Measurements from ENCODE around the gene ACSL5. TPM values are rescaled to one million over a fixed set of nuclear protein-coding genes. Genes with fewer than 3 reads are reported as not detected.
"Not testable (repeated sequence)": the region's sequence is repeated elsewhere in the genome, so short reads cannot be mapped to it uniquely, and the experiment has no call there.

The ACSL5 gene
- total RNA-seq, 4 donors from 2014 or later: 6.8 to 17.0 (median 10.0) TPM

- H3K27ac ChIP-seq: peak overlapping the region; percentile 41 to 87 (median 69)
- H3K4me1 ChIP-seq: peaks cover 10 to 17% of the 10 kb centered on the region in 2 donors
- H3K9me3 ChIP-seq: no peaks in the 10 kb centered on the region
- 63 to 71% methylated on average over 6 to 8 of the region's 8 CpGs for WGBS, 2 donors
- no peaks in the 10 kb centered on the region for H3K27me3 ChIP-seq
- no peak for TF ChIP-seq POLR2A (IDR thresholded peaks at IDR 0.05)
- TF ChIP-seq CTCF (IDR thresholded peaks at IDR 0.05): no peak
- peak overlapping the region in 1 of 3 donors; percentile 10 for H3K4me3 ChIP-seq (replicated peaks in 1 of 3)
- DNase-seq: peak in 1 of 2 donors; percentile 9
- intact Hi-C loops (cut with DNase I): no loop called here
- H3K36me3 ChIP-seq: no peaks in the 10 kb centered on the region
Observed at GRCh38 chr10:112374724-112375541, 1.0 kb downstream of the ACSL5 start.

- Histone ChIP-seq H3K4me3 (replicated peaks in 1 of 3) (peak overlapping the region in 1 of 3 donors; percentile 10), H3K4me1 (peaks cover 10 to 17% of the 10 kb centered on the region in 2 donors), H3K9me3 (no peaks in the 10 kb centered on the region), H3K27me3 (no peaks in the 10 kb centered on the region), H3K27ac (peak overlapping the region; percentile 41 to 87 (median 69)), H3K36me3 (no peaks in the 10 kb centered on the region)
- DNase-seq: peak; percentile 48 to 63
- WGBS, 2 donors: 35 to 51% methylated on average over 16 of the region's 16 CpGs
- no peak for TF ChIP-seq POLR2A (IDR thresholded peaks at IDR 0.05)
- no peak for TF ChIP-seq CTCF (IDR thresholded peaks at IDR 0.05)
- intact Hi-C loops (cut with DNase I): no loop called here
Observed at GRCh38 chr10:112375721-112376395, 1.9 kb downstream of the ACSL5 start.

- DNase-seq: no peak
- no peak for TF ChIP-seq CTCF (IDR thresholded peaks at IDR 0.05)
- no peak for TF ChIP-seq POLR2A (IDR thresholded peaks at IDR 0.05)
- Histone ChIP-seq H3K9me3 (no peaks in the 10 kb centered on the region), H3K4me1 (peaks cover 10 to 17% of the 10 kb centered on the region in 2 donors), H3K36me3 (no peaks in the 10 kb centered on the region), H3K27me3 (no peaks in the 10 kb centered on the region), H3K4me3 (replicated peaks in 1 of 3) (peak overlapping the region in 1 of 3 donors; percentile 10), H3K27ac (peak overlapping the region; percentile 41 to 87 (median 69))
- intact Hi-C loops (cut with DNase I): no loop called here
- WGBS, 2 donors: 71 to 81% methylated on average over 11 of the region's 11 CpGs
Observed at GRCh38 chr10:112376396-112376790, 2.5 kb downstream of the ACSL5 start.

GRCh38 chr10:112377116-112377515, 3.2 kb downstream of the ACSL5 start:
- H3K4me3 ChIP-seq (replicated peaks in 1 of 3); H3K9me3 ChIP-seq; H3K27ac ChIP-seq; H3K36me3 ChIP-seq; DNase-seq; H3K27me3 ChIP-seq; intact Hi-C loops (cut with DNase I): not testable (repeated sequence)
- H3K4me1 ChIP-seq: peaks cover 10 to 17% of the 10 kb centered on the region in 2 donors
- WGBS, 2 donors: 97 to 98% methylated on average over 9 of the region's 9 CpGs

GRCh38 chr10:112379635-112380296, 5.8 kb downstream of the ACSL5 start:
- Histone ChIP-seq H3K4me3 (replicated peaks in 1 of 3) (no peak overlapping the region), H3K27ac (no peak overlapping the region), H3K27me3 (no peaks in the 10 kb centered on the region), H3K4me1 (peaks cover 10 to 15% of the 10 kb centered on the region in 2 donors), H3K36me3 (no peaks in the 10 kb centered on the region), H3K9me3 (no peaks in the 10 kb centered on the region)
- WGBS, 2 donors: 79 to 83% methylated on average over 8 of the region's 8 CpGs
- no peak for DNase-seq
- TF ChIP-seq POLR2A (IDR thresholded peaks at IDR 0.05) (no peak), CTCF (IDR thresholded peaks at IDR 0.05) (no peak)
- intact Hi-C loops (cut with DNase I): no loop called here
